HEK293 (cell line): ENCODE results near the gene SLAMF8.

Experiments
- MZF1 ChIP-seq: fragments of 450-650 bp; formaldehyde crosslinking; IDR thresholded peaks from 2 replicates; pipeline ENCODE4 v1.5.1; 2017; ENCODE audit warnings: missing biosample characterization, missing genetic modification characterization, borderline replicate concordance
- SP7 ChIP-seq: fragments of 450-650 bp; formaldehyde crosslinking; IDR thresholded peaks from 2 replicates; pipeline ENCODE4 v1.5.1; 2016; ENCODE audit warnings: missing biosample characterization, missing genetic modification characterization
- YY1 ChIP-seq: fragments of 450-650 bp; formaldehyde crosslinking; IDR thresholded peaks from 2 replicates; pipeline ENCODE4 v1.5.1; 2018; ENCODE audit warnings: missing biosample characterization, missing genetic modification characterization
- ZFP37 ChIP-seq: fragments of 450-650 bp; formaldehyde crosslinking; IDR thresholded peaks from 2 replicates; pipeline ENCODE4 v1.5.1; 2016; ENCODE audit warnings: missing biosample characterization, missing genetic modification characterization
- ZNF112 ChIP-seq: fragments of 450-650 bp; formaldehyde crosslinking; IDR thresholded peaks from 2 replicates; pipeline ENCODE4 v1.5.0; 2017; ENCODE audit warnings: missing biosample characterization, missing genetic modification characterization
- ZNF140 ChIP-seq: fragments of 450-650 bp; formaldehyde crosslinking; IDR thresholded peaks from 2 replicates; pipeline ENCODE4 v1.5.1; 2016; ENCODE audit warnings: missing biosample characterization, missing genetic modification characterization
- ZNF184 ChIP-seq: fragments of 450-650 bp; IDR thresholded peaks from 2 replicates; pipeline ENCODE4 v1.5.1; 2018; ENCODE audit warnings: missing biosample characterization, mild to moderate bottlenecking, missing genetic modification characterization
- ZNF311 ChIP-seq: fragments of 450-650 bp; formaldehyde crosslinking; IDR thresholded peaks from 2 replicates; pipeline ENCODE4 v1.5.1; 2017; ENCODE audit warnings: missing biosample characterization, missing genetic modification characterization, borderline replicate concordance
- ZNF335 ChIP-seq: fragments of 450-650 bp; formaldehyde crosslinking; conservative IDR thresholded peaks from 2 replicates; pipeline ENCODE4 v1.5.1; 2016; ENCODE audit warnings: missing biosample characterization, missing genetic modification characterization
- ZNF350 ChIP-seq: fragments of 450-650 bp; formaldehyde crosslinking; IDR thresholded peaks from 2 replicates; pipeline ENCODE4 v1.5.0; 2017; ENCODE audit warnings: missing biosample characterization, mild to moderate bottlenecking, missing genetic modification characterization
- ZNF394 ChIP-seq: fragments of 450-650 bp; formaldehyde crosslinking; IDR thresholded peaks from 2 replicates; pipeline ENCODE4 v1.5.1; 2016; ENCODE audit warnings: missing biosample characterization, missing genetic modification characterization, mild to moderate bottlenecking, moderate library complexity, borderline replicate concordance
- ZNF544 ChIP-seq: fragments of 450-650 bp; formaldehyde crosslinking; IDR thresholded peaks from 2 replicates; pipeline ENCODE4 v1.5.0; 2017; ENCODE audit warnings: missing biosample characterization, missing genetic modification characterization
- ZNF596 ChIP-seq: fragments of 450-650 bp; IDR thresholded peaks from 2 replicates; pipeline ENCODE4 v1.5.0; 2018; ENCODE audit warnings: missing biosample characterization, mild to moderate bottlenecking, missing genetic modification characterization, moderate library complexity
- ZNF600 ChIP-seq: fragments of 450-650 bp; formaldehyde crosslinking; IDR thresholded peaks from 2 replicates; pipeline ENCODE4 v1.5.1; 2016; ENCODE audit warnings: missing biosample characterization, missing genetic modification characterization
- ZNF621 ChIP-seq: fragments of 450-650 bp; formaldehyde crosslinking; IDR thresholded peaks from 2 replicates; pipeline ENCODE4 v1.5.1; 2017; ENCODE audit warnings: missing biosample characterization, missing genetic modification characterization
- ZNF624 ChIP-seq: fragments of 450-650 bp; formaldehyde crosslinking; IDR thresholded peaks from 2 replicates; pipeline ENCODE4 v1.5.1; 2017; ENCODE audit warnings: missing biosample characterization, missing genetic modification characterization
- ZNF658 ChIP-seq: fragments of 450-650 bp; formaldehyde crosslinking; IDR thresholded peaks from 2 replicates; pipeline ENCODE4; 2016; ENCODE audit warnings: missing biosample characterization, missing genetic modification characterization
- ZNF660 ChIP-seq: fragments of 450-650 bp; IDR thresholded peaks from 2 replicates; pipeline ENCODE4 v1.5.1; 2018; ENCODE audit warnings: missing biosample characterization, mild to moderate bottlenecking, missing genetic modification characterization
- ZNF785 ChIP-seq: fragments of 450-650 bp; formaldehyde crosslinking; IDR thresholded peaks from 2 replicates; pipeline ENCODE4 v1.5.1; 2016; ENCODE audit warnings: missing biosample characterization, missing genetic modification characterization
- TF ChIP-seq, protein P1 (sequence below): fragments of 450-650 bp; formaldehyde crosslinking; IDR thresholded peaks from 2 replicates; pipeline ENCODE4 v1.5.1; 2017; ENCODE audit warnings: missing biosample characterization, missing genetic modification characterization
- TF ChIP-seq, protein P2 (sequence below): fragments of 450-650 bp; formaldehyde crosslinking; IDR thresholded peaks from 2 replicates; pipeline ENCODE4 v1.5.1; 2016; ENCODE audit warnings: missing biosample characterization, missing genetic modification characterization
- TF ChIP-seq, protein P3 (sequence below): fragments of 450-650 bp; formaldehyde crosslinking; IDR thresholded peaks from 2 replicates; pipeline ENCODE4 v1.5.1; 2017; ENCODE audit warnings: missing biosample characterization, missing genetic modification characterization
- TF ChIP-seq, protein P4 (sequence below): fragments of 450-650 bp; formaldehyde crosslinking; IDR thresholded peaks from 2 replicates; pipeline ENCODE4 v1.5.1; 2017; ENCODE audit warnings: missing biosample characterization, missing genetic modification characterization
- TF ChIP-seq, protein P5 (sequence below): fragments of 450-650 bp; formaldehyde crosslinking; IDR thresholded peaks from 2 replicates; pipeline ENCODE4 v1.5.1; 2017; ENCODE audit warnings: missing biosample characterization, mild to moderate bottlenecking, missing genetic modification characterization, moderate library complexity

SLAMF8 gene

DNA sequence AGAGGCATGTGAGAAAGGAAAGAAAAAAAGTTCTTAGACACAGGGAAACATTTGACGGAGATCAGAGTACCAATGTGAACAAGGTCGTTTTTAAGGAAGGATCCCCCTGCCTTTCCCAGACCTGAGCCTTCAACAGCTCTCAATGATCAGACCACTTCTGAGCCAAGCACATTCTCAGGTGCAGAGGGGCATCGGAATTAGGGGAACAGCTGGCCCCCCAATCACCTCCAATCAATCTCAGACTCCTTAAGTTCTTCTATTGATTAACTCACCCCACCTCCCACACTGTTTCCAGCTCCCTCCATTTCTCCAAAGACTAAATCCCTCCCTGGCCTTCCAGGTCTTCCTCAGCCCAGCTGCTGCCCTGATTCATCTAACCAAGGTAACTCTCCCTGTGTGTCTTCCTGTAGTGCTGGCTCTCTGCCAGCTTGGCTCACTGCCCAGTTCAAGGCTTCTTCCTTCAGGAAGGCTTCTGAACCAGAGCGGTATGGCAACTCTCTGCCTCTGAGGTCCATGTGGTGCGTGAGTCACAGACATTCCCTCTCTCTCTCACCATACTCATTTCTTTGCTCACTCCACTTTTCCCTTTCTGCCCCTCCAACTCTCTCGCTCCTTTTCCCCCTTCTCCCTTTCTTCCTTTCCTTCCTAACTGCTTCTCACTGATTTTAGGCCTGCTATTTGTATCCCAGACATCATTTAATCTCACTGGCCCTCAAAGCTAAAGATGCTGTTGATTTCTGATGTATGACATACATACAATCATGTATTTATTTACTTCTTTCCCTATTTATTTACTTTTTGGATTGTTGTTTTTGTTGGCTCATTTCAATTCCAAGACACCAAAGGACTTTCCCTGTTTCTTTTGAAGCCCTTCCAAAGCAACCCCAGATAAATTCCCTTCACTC is 55.2 kb downstream of the SLAMF8 start (continued):
- TF ChIP-seq ZNF658 (tag by site-specific recombination) (no peak), ZFP37 (tag by site-specific recombination) (0 out of 2 replicates have a peak, but pooled peaks have one; percentile 46), ZNF660 (peak; percentile 90), ZNF184 (tag by site-specific recombination) (peak; percentile 75; the same call in 1 of the 2 replicates), ZNF596 (tag by site-specific recombination) (0 out of 2 replicates have a peak, but pooled peaks have one; percentile 16), MZF1 (tag by site-specific recombination) (no peak), ZNF394 (tag by site-specific recombination) (peak; percentile 65; the same call in 1 of the 2 replicates), ZNF544 (tag by site-specific recombination) (peak; percentile 80), SP7 (tag by site-specific recombination) (peak; percentile 64), YY1 (no peak), ZNF624 (tag by site-specific recombination) (no peak), ZNF785 (tag by site-specific recombination) (no peak), ZNF600 (tag by site-specific recombination) (peak; percentile 92), ZNF112 (peak; percentile 88; the same call in 1 of the 2 replicates), ZNF350 (tag by site-specific recombination) (peak; percentile 43; the same call in 1 of the 2 replicates), ZNF311 (tag by site-specific recombination) (peak; percentile 82; the same call in 1 of the 2 replicates), ZNF621 (tag by site-specific recombination) (peak; percentile 53; the same call in 1 of the 2 replicates), ZNF335 (tag by site-specific recombination) (peak; percentile 57), ZNF140 (tag by site-specific recombination) (peak; percentile 88; the same call in 1 of the 2 replicates)
- TF ChIP-seq, protein P1, sequence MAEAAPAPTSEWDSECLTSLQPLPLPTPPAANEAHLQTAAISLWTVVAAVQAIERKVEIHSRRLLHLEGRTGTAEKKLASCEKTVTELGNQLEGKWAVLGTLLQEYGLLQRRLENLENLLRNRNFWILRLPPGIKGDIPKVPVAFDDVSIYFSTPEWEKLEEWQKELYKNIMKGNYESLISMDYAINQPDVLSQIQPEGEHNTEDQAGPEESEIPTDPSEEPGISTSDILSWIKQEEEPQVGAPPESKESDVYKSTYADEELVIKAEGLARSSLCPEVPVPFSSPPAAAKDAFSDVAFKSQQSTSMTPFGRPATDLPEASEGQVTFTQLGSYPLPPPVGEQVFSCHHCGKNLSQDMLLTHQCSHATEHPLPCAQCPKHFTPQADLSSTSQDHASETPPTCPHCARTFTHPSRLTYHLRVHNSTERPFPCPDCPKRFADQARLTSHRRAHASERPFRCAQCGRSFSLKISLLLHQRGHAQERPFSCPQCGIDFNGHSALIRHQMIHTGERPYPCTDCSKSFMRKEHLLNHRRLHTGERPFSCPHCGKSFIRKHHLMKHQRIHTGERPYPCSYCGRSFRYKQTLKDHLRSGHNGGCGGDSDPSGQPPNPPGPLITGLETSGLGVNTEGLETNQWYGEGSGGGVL (tag by site-specific recombination) = peak; percentile 72
- TF ChIP-seq, protein P2, sequence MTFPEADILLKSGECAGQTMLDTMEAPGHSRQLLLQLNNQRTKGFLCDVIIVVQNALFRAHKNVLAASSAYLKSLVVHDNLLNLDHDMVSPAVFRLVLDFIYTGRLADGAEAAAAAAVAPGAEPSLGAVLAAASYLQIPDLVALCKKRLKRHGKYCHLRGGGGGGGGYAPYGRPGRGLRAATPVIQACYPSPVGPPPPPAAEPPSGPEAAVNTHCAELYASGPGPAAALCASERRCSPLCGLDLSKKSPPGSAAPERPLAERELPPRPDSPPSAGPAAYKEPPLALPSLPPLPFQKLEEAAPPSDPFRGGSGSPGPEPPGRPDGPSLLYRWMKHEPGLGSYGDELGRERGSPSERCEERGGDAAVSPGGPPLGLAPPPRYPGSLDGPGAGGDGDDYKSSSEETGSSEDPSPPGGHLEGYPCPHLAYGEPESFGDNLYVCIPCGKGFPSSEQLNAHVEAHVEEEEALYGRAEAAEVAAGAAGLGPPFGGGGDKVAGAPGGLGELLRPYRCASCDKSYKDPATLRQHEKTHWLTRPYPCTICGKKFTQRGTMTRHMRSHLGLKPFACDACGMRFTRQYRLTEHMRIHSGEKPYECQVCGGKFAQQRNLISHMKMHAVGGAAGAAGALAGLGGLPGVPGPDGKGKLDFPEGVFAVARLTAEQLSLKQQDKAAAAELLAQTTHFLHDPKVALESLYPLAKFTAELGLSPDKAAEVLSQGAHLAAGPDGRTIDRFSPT = 0 out of 2 replicates have a peak, but pooled peaks have one; percentile 14
- TF ChIP-seq, protein P3, sequence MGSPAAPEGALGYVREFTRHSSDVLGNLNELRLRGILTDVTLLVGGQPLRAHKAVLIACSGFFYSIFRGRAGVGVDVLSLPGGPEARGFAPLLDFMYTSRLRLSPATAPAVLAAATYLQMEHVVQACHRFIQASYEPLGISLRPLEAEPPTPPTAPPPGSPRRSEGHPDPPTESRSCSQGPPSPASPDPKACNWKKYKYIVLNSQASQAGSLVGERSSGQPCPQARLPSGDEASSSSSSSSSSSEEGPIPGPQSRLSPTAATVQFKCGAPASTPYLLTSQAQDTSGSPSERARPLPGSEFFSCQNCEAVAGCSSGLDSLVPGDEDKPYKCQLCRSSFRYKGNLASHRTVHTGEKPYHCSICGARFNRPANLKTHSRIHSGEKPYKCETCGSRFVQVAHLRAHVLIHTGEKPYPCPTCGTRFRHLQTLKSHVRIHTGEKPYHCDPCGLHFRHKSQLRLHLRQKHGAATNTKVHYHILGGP (tag by site-specific recombination) = peak; percentile 56; the same call in 1 of the 2 replicates
- TF ChIP-seq, protein P4, sequence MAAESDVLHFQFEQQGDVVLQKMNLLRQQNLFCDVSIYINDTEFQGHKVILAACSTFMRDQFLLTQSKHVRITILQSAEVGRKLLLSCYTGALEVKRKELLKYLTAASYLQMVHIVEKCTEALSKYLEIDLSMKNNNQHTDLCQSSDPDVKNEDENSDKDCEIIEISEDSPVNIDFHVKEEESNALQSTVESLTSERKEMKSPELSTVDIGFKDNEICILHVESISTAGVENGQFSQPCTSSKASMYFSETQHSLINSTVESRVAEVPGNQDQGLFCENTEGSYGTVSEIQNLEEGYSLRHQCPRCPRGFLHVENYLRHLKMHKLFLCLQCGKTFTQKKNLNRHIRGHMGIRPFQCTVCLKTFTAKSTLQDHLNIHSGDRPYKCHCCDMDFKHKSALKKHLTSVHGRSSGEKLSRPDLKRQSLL (tag by site-specific recombination) = no peak
- TF ChIP-seq, protein P5, sequence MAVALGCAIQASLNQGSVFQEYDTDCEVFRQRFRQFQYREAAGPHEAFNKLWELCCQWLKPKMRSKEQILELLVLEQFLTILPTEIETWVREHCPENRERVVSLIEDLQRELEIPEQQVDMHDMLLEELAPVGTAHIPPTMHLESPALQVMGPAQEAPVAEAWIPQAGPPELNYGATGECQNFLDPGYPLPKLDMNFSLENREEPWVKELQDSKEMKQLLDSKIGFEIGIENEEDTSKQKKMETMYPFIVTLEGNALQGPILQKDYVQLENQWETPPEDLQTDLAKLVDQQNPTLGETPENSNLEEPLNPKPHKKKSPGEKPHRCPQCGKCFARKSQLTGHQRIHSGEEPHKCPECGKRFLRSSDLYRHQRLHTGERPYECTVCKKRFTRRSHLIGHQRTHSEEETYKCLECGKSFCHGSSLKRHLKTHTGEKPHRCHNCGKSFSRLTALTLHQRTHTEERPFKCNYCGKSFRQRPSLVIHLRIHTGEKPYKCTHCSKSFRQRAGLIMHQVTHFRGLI = no peak
